CD4-positive, alpha-beta T cell (primary cell): ENCODE data around the gene CFAP57. TPM values are rescaled to one million over a fixed set of nuclear protein-coding genes. Genes with fewer than 3 reads are reported as not detected.

Source experiments
- ATAC-seq: fragments of 200-7000 bp; cut with Tn5 transposase; one replicate; pipeline ENCODE4 v1.10.0; 2022; ENCODE audit warnings: mild to moderate bottlenecking; ENCODE audit not compliant: poor library complexity
- CTCF ChIA-PET: fragments of 350-600 bp; sonication (Branson Sonifier 250); formaldehyde crosslinking; loops from one replicate; lab custom pipeline; 2021; ENCODE audit warnings: antibody characterized with exemption, inconsistent platforms; lab: Charles Lee
- POLR2A ChIA-PET: fragments of 350-600 bp; sonication (Branson Sonifier 250); formaldehyde crosslinking; loops from one replicate; lab custom pipeline; 2021; ENCODE audit warnings: antibody characterized with exemption, inconsistent platforms; lab: Charles Lee
- DNase-seq, 14 experiments: peaks; one replicate each; pipeline ENCODE4 v3.0.0-alpha.2; 2013 to 2020; ENCODE audit warnings: mixed read lengths in 2 of 14
- H3K27ac ChIP-seq, 2 donors: one replicate each; pipeline versions ENCODE4 v1.5.1 to v1.7.0; 2013; ENCODE audit warnings: low read length in 2 of 2, low read depth in 1 of 2, mild to moderate bottlenecking in 1 of 2
- H3K27me3 ChIP-seq, 2 experiments: 1 replicate in 1 of 2; 2 replicates in 1 of 2; pipeline versions ENCODE4 v1.6.1 to v1.7.0; 2013; ENCODE audit warnings: low read length in 2 of 2, control low read depth in 1 of 2, mild to moderate bottlenecking in 1 of 2, moderate library complexity in 1 of 2; ENCODE audit not compliant: insufficient read depth in 2 of 2, control insufficient read depth in 1 of 2
- H3K36me3 ChIP-seq: one replicate; pipeline ENCODE4 v1.6.1; 2013; ENCODE audit warnings: low read length, control low read depth; ENCODE audit not compliant: insufficient read depth
- H3K4me1 ChIP-seq: one replicate; pipeline ENCODE4 v1.6.1; 2013; ENCODE audit warnings: low read length, control low read depth; ENCODE audit not compliant: insufficient read depth
- H3K4me3 ChIP-seq: one replicate; pipeline ENCODE4 v1.5.1; 2013; ENCODE audit warnings: mild to moderate bottlenecking, low read length, moderate library complexity
- H3K9me3 ChIP-seq, 2 experiments: 1 replicate in 1 of 2; 2 replicates in 1 of 2; pipeline versions ENCODE4 v1.6.1 to v1.7.0; 2013; ENCODE audit warnings: low read length in 2 of 2, mild to moderate bottlenecking in 2 of 2, control low read depth in 1 of 2, moderate library complexity in 1 of 2; ENCODE audit not compliant: control insufficient read depth in 1 of 2, insufficient read depth in 1 of 2
- H3K27ac Mint-ChIP-seq: one replicate; pipeline ENCODE4 v1.8.0; 2020; ENCODE audit warnings: mixed read lengths
- H3K27me3 Mint-ChIP-seq: one replicate; pipeline ENCODE4 v1.8.0; 2021; ENCODE audit warnings: mixed read lengths
- H3K36me3 Mint-ChIP-seq: one replicate; pipeline ENCODE4 v1.8.0; 2021; ENCODE audit warnings: low read depth, mixed read lengths
- H3K4me1 Mint-ChIP-seq: one replicate; pipeline ENCODE4 v1.8.0; 2021; ENCODE audit warnings: low read depth, mixed read lengths
- H3K4me3 Mint-ChIP-seq: one replicate; pipeline ENCODE4 v1.8.0; 2020; ENCODE audit warnings: mild to moderate bottlenecking, mixed read lengths
- H3K9me3 Mint-ChIP-seq: one replicate; pipeline ENCODE4 v1.8.0; 2020; ENCODE audit warnings: mixed read lengths
- CTCF ChIP-seq: fragments of 200-600 bp; IDR thresholded peaks from one replicate; pipeline ENCODE4 v1.8.0; 2022; ENCODE audit warnings: antibody characterized with exemption, mild to moderate bottlenecking
- intact Hi-C, 2 experiments: fragments of 100-400 bp; cut with DNase I in 1 of 2; cut with micrococcal nuclease in 1 of 2; formaldehyde crosslinking; loops; one replicate each; pipeline versions ENCODE4 v1.15.1 to v1.9.0; 2023 to 2025; cut with DNase I, micrococcal nuclease
- total RNA-seq, 174 experiments: library from RNA in 2 of 174; stranded (reverse) in 2 of 174; gene quantifications; one replicate each; pipeline ENCODE4 v1.2.3 and lab custom pipeline; 2021 to 2026

The CFAP57 gene
- total RNA-seq, 2 experiments from 2014 or later = not detected

- Histone ChIP-seq H3K36me3 (no peaks in the 10 kb centered on the region), H3K9me3 (no peaks in the 10 kb centered on the region), H3K27ac (no peak overlapping the region), H3K4me1 (no peaks in the 10 kb centered on the region), H3K4me3 (no peak overlapping the region), H3K27me3 (peaks cover 12 to 21% of the 10 kb centered on the region in 2 experiments)
- Mint-ChIP-seq H3K4me1 (no peaks in the 10 kb centered on the region), H3K9me3 (no peaks in the 10 kb centered on the region), H3K36me3 (no peaks in the 10 kb centered on the region), H3K27me3 (peaks cover 54% of the 10 kb centered on the region), H3K27ac (no peak overlapping the region), H3K4me3 (no peak overlapping the region)
- ChIA-PET POLR2A (no interaction called here), CTCF (no interaction called here)
- no peak for TF ChIP-seq CTCF
- intact Hi-C loops = no loop called here
- ATAC-seq = no peak
- DNase-seq = no peak
These were observed 42.7 kb upstream of the CFAP57 start for GRCh38 chr1:43129426-43129825.

- no peak overlapping the region for H3K4me3 Mint-ChIP-seq
- no peak overlapping the region for H3K27ac ChIP-seq
- CTCF ChIA-PET = no interaction called here
- no peaks in the 10 kb centered on the region for H3K4me1 Mint-ChIP-seq
- no peak overlapping the region for H3K4me3 ChIP-seq
- no peaks in the 10 kb centered on the region for H3K36me3 ChIP-seq
- intact Hi-C loops = no loop called here
- H3K9me3 ChIP-seq = no peaks in the 10 kb centered on the region
- ATAC-seq = no peak
- no peak for DNase-seq
- no peak for TF ChIP-seq CTCF
- H3K27me3 ChIP-seq = peaks cover 13 to 17% of the 10 kb centered on the region in 2 experiments
- no peaks in the 10 kb centered on the region for H3K4me1 ChIP-seq
- peaks cover 49% of the 10 kb centered on the region for H3K27me3 Mint-ChIP-seq
- H3K27ac Mint-ChIP-seq = no peak overlapping the region
- no peaks in the 10 kb centered on the region for H3K9me3 Mint-ChIP-seq
- POLR2A ChIA-PET = no interaction called here
- no peaks in the 10 kb centered on the region for H3K36me3 Mint-ChIP-seq
These were observed 38.1 kb upstream of the CFAP57 start for GRCh38 chr1:43134068-43134467.

GRCh38 chr1:43134640-43135039 is 37.5 kb upstream of the CFAP57 start:
- no peaks in the 10 kb centered on the region for H3K4me1 Mint-ChIP-seq
- no peaks in the 10 kb centered on the region for H3K36me3 Mint-ChIP-seq
- intact Hi-C loops = no loop called here
- no peak overlapping the region for H3K4me3 Mint-ChIP-seq
- ATAC-seq (no peak), DNase-seq (no peak)
- H3K9me3 Mint-ChIP-seq = no peaks in the 10 kb centered on the region
- Histone ChIP-seq H3K9me3 (peaks cover 0 to 3% of the 10 kb centered on the region in 2 experiments), H3K27ac (no peak overlapping the region), H3K4me1 (no peaks in the 10 kb centered on the region), H3K27me3 (peaks cover 13 to 17% of the 10 kb centered on the region in 2 experiments), H3K36me3 (no peaks in the 10 kb centered on the region), H3K4me3 (no peak overlapping the region)
- H3K27ac Mint-ChIP-seq = no peak overlapping the region
- ChIA-PET CTCF (no interaction called here), POLR2A (no interaction called here)
- peaks cover 49% of the 10 kb centered on the region for H3K27me3 Mint-ChIP-seq
- no peak for TF ChIP-seq CTCF
